ENCODE measurements around the gene ECT2. TPM values are rescaled to one million over a fixed set of nuclear protein-coding genes. Genes with fewer than 3 reads are reported as not detected.
"Not testable (repeated sequence)": the region's sequence is repeated elsewhere in the genome, so short reads cannot be mapped to it uniquely, and the experiment has no call there.

The ECT2 gene
- total RNA-seq (ENCODE audit: unreplicated experiment) = 11.5 TPM
- long read RNA-seq, full-length matches to known transcripts = 2 of 2 reads
- long read RNA-seq, partial matches to known transcripts = 0 of 2 reads
- long read RNA-seq, other reads (novel, unspliced or antisense) = 0 of 2 reads

DNA sequence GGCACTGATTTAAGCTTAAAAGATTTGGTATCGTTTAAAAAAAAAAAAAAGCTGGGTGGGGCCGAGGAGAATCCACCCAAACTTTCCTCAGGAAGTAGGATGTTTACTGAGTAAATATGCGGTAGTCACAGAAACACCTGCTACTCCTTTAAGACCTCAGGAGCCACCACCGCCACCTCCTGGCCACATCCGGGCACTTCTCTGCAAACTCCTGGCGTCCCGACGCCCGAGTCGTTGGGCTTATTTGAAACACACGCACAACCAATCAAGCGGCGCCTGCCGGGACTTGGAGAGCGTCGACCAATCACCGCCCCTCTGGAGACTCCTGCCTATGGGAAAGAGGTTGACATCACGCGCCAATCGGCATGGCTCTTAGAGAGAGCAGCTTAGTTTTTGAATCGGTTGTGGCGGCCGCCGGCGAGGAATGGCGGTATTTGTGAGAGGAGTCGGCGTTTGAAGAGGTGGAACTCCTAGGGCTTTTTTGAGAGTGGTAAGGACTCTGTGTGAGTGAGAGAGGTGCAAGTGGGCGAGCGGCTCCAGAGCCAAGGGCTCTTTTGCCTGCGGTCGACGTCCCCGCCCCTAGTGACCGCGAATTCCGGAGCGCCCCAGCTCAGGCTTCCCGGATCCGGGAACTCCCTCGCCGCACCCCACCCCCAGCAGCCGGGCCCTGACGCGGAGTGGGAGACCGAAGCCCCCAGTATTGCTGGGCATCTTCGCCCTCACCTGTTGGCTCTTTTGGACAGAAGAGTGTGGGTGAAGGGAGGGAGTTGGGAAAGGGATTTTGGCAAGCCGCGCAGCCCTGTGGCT lies at the start of gene ECT2:
TSS of gene ECT2 (plus strand) at position 359 of the 807 bp plus-strand sequence. CDS start 3,805 bp downstream, outside the sequence.
- Mint-ChIP-seq H3K9me3 (ENCODE audit: unreplicated experiment) (peaks cover 2% of the 10 kb centered on the region), H3K27me3 (ENCODE audit: unreplicated experiment) (no peaks in the 10 kb centered on the region), H3K36me3 (ENCODE audit: unreplicated experiment) (no peaks in the 10 kb centered on the region), H3K4me3 (ENCODE audit: unreplicated experiment) (peak within 1 kb of the TSS; percentile 97), H3K4me1 (ENCODE audit: low read depth, unreplicated experiment) (peaks cover 7% of the 10 kb centered on the region), H3K27ac (ENCODE audit: unreplicated experiment) (peak within 1 kb of the TSS; percentile 53)
- peak; percentile 95 for DNase-seq
- TF ChIP-seq CTCF (IDR thresholded peaks at IDR 0.05; ENCODE audit: partially characterized antibody, unreplicated experiment) = peak; percentile 66

- H3K27me3 Mint-ChIP-seq (ENCODE audit: unreplicated experiment) = no peaks in the 10 kb centered on the region
- H3K27ac Mint-ChIP-seq (ENCODE audit: unreplicated experiment) = no peak overlapping the region
- no peaks in the 10 kb centered on the region for H3K9me3 Mint-ChIP-seq (ENCODE audit: unreplicated experiment)
- DNase-seq = no peak
- no peak overlapping the region for H3K4me3 Mint-ChIP-seq (ENCODE audit: unreplicated experiment)
- no peak for TF ChIP-seq CTCF (IDR thresholded peaks at IDR 0.05; ENCODE audit: partially characterized antibody, unreplicated experiment)
- no peaks in the 10 kb centered on the region for H3K36me3 Mint-ChIP-seq (ENCODE audit: unreplicated experiment)
- no peaks in the 10 kb centered on the region for H3K4me1 Mint-ChIP-seq (ENCODE audit: low read depth, unreplicated experiment)
Measured at GRCh38 chr3:172700936-172701455, 49.5 kb upstream of the ECT2 start.

GRCh38 chr3:172701751-172702150 lies 48.8 kb upstream of the ECT2 start:
- no peak for DNase-seq
- Mint-ChIP-seq H3K36me3 (ENCODE audit: unreplicated experiment) (no peaks in the 10 kb centered on the region), H3K9me3 (ENCODE audit: unreplicated experiment) (no peaks in the 10 kb centered on the region), H3K4me1 (ENCODE audit: low read depth, unreplicated experiment) (no peaks in the 10 kb centered on the region), H3K4me3 (ENCODE audit: unreplicated experiment) (no peak overlapping the region), H3K27me3 (ENCODE audit: unreplicated experiment) (no peaks in the 10 kb centered on the region), H3K27ac (ENCODE audit: unreplicated experiment) (no peak overlapping the region)
- TF ChIP-seq CTCF (IDR thresholded peaks at IDR 0.05; ENCODE audit: partially characterized antibody, unreplicated experiment) = no peak

- no peaks in the 10 kb centered on the region for H3K4me1 Mint-ChIP-seq (ENCODE audit: low read depth, unreplicated experiment)
- no peak overlapping the region for H3K27ac Mint-ChIP-seq (ENCODE audit: unreplicated experiment)
- no peak for TF ChIP-seq CTCF (IDR thresholded peaks at IDR 0.05; ENCODE audit: partially characterized antibody, unreplicated experiment)
- H3K4me3 Mint-ChIP-seq (ENCODE audit: unreplicated experiment) = no peak overlapping the region
- no peak for DNase-seq
- no peaks in the 10 kb centered on the region for H3K27me3 Mint-ChIP-seq (ENCODE audit: unreplicated experiment)
- H3K36me3 Mint-ChIP-seq (ENCODE audit: unreplicated experiment) = no peaks in the 10 kb centered on the region
- H3K9me3 Mint-ChIP-seq (ENCODE audit: unreplicated experiment) = no peaks in the 10 kb centered on the region
Measured at GRCh38 chr3:172702256-172702655, 48.3 kb upstream of the ECT2 start.

DNA sequence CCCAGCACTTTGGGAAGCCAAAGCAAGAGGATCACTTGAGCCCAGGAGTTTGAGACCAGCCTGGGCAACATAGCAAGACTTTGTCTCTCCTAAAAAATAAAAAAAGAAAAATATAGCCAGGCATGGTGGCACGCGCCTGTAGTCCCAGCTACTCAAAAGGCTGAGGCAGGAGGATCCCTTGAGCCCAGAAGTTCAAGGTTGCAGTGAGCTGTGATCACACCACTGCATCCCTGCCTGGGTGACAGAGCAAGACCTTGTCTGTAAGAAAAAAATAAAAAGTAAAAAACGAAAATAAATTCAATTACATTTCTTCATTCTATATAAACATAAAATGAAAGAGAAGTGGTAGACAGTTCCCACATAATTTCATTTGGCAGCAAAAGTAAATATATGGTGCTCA lies 47.8 kb upstream of the ECT2 start:
- not testable (repeated sequence) for H3K9me3 Mint-ChIP-seq (ENCODE audit: unreplicated experiment); H3K36me3 Mint-ChIP-seq (ENCODE audit: unreplicated experiment); H3K27ac Mint-ChIP-seq (ENCODE audit: unreplicated experiment); H3K27me3 Mint-ChIP-seq (ENCODE audit: unreplicated experiment); H3K4me1 Mint-ChIP-seq (ENCODE audit: low read depth, unreplicated experiment); H3K4me3 Mint-ChIP-seq (ENCODE audit: unreplicated experiment); DNase-seq

Measured in glutamatergic neuron (in vitro differentiated cells).